HFF-Myc (cell line): ENCODE data around the gene CYP39A1.

ENCODE experiments used
- DNase-seq: peaks from one replicate; pipeline ENCODE4 v3.0.0-alpha.2; 2011; ENCODE audit warnings: low read depth; ENCODE audit errors: extremely low read depth
- H3K4me3 ChIP-seq: replicated peaks from 2 replicates; pipeline ENCODE4 v1.5.1; 2011; ENCODE audit warnings: low read depth, mild to moderate bottlenecking, control low read depth, low read length
- TF ChIP-seq, protein P1 (sequence below): IDR thresholded peaks from 2 replicates; pipeline ENCODE4 v1.5.1; 2012; ENCODE audit warnings: mild to moderate bottlenecking, low read depth, low read length, control low read depth; ENCODE audit errors: missing control alignments

Gene CYP39A1

GRCh38 chr6:46583081-46583480 is 69.5 kb downstream of the CYP39A1 start:
- TF ChIP-seq, protein P1, sequence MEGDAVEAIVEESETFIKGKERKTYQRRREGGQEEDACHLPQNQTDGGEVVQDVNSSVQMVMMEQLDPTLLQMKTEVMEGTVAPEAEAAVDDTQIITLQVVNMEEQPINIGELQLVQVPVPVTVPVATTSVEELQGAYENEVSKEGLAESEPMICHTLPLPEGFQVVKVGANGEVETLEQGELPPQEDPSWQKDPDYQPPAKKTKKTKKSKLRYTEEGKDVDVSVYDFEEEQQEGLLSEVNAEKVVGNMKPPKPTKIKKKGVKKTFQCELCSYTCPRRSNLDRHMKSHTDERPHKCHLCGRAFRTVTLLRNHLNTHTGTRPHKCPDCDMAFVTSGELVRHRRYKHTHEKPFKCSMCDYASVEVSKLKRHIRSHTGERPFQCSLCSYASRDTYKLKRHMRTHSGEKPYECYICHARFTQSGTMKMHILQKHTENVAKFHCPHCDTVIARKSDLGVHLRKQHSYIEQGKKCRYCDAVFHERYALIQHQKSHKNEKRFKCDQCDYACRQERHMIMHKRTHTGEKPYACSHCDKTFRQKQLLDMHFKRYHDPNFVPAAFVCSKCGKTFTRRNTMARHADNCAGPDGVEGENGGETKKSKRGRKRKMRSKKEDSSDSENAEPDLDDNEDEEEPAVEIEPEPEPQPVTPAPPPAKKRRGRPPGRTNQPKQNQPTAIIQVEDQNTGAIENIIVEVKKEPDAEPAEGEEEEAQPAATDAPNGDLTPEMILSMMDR = no peak
- DNase-seq = no peak
- no peak overlapping the region for H3K4me3 ChIP-seq

DNA sequence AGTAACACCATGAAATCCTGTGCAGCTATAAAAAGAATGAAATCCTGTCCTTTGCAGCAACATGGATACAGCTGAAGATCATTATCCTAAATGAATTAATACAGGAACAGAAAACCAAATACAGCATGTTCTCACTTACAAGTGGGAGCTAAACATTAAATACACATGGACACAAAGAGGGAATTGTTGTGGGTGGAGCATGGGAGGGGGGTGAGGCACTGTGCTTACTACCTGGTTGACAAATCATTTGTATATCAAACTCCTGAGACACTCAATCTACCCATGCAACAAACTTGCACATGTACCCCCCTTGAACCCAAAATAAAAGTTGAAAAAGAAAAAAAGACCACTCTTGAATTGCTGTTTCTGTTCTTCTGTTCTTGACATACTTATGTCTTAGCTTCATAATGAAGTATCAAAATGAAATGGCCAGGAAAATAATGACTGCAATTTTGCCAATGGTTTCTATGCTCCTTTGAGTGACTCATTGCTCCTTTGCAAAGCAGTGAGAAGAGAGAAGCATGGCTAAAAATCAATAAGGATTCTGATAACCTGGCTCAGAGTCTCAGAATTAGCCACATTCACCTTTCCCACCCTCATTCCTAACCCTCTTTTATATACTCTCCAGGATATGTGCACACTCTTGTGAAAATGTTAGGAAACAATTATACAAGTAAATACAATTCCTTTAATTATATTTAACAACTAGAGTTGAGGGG is 71.0 kb downstream of the CYP39A1 start:
- no peak for DNase-seq
- no peak overlapping the region for H3K4me3 ChIP-seq
- TF ChIP-seq, protein P1 = no peak

DNA sequence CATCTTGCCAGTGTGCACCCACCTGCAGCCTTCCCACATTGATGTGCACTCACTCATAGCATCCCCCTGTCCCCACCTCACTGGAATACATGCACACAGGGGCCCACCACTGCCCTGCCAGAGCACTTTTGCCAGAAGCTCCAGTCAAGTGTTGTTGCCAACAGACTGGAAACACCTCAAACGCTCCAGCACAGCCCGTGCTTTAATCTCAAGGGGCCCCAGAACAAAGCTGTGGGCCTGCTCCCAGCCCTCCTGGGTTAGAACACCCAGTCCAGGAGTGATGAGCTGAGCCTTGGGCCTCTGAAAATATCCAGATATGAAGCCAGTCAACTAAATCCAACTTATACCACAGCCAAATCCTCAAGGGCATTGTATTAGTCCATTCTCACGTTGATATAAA is 77.1 kb downstream of the CYP39A1 start:
- TF ChIP-seq, protein P1 = no peak
- H3K4me3 ChIP-seq = no peak overlapping the region
- DNase-seq = no peak

- no peak overlapping the region for H3K4me3 ChIP-seq
- TF ChIP-seq, protein P1 = no peak
- no peak for DNase-seq
These were observed 79.5 kb downstream of the CYP39A1 start for GRCh38 chr6:46573140-46573539.

- TF ChIP-seq, protein P1 = no peak
- no peak for DNase-seq
- H3K4me3 ChIP-seq = no peak overlapping the region
These were observed 87.1 kb downstream of the CYP39A1 start for GRCh38 chr6:46565531-46565930.

- DNase-seq = no peak
- H3K4me3 ChIP-seq = no peak overlapping the region
- TF ChIP-seq, protein P1 = no peak
These were observed 88.7 kb downstream of the CYP39A1 start for GRCh38 chr6:46563924-46564323.

DNA sequence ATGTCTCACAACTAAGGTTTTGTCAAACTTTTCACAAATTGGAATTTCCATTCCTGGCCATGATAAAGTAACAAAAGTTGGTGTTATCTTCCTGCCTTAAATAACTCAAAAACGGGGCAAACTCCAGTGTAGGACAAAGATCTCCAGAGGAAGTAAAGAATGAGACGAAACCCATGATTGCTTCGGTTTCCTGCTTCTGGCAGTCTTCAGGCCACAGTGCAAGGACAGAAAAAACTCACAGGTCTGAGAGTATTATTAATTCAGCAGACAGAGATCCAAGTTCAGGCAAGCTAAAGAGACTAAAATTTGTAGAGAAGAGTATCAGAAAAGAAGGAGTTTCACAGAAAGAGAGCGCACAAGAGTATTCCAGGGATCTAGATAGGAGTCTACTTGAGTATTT is 96.6 kb downstream of the CYP39A1 start:
- no peak overlapping the region for H3K4me3 ChIP-seq
- no peak for DNase-seq
- TF ChIP-seq, protein P1 = no peak
